HG02623 (cell line): ENCODE results near the gene KCNK1.
"Not testable (repeated sequence)": the region's sequence is repeated elsewhere in the genome, so short reads cannot be mapped to it uniquely, and the experiment has no call there.

Experiments
- ATAC-seq: cut with Tn5 transposase; IDR thresholded peaks from one replicate; pipeline ENCODE4 v1.9.1; 2021; ENCODE audit warnings: moderate library complexity; ENCODE audit not compliant: unreplicated experiment

The KCNK1 gene

DNA sequence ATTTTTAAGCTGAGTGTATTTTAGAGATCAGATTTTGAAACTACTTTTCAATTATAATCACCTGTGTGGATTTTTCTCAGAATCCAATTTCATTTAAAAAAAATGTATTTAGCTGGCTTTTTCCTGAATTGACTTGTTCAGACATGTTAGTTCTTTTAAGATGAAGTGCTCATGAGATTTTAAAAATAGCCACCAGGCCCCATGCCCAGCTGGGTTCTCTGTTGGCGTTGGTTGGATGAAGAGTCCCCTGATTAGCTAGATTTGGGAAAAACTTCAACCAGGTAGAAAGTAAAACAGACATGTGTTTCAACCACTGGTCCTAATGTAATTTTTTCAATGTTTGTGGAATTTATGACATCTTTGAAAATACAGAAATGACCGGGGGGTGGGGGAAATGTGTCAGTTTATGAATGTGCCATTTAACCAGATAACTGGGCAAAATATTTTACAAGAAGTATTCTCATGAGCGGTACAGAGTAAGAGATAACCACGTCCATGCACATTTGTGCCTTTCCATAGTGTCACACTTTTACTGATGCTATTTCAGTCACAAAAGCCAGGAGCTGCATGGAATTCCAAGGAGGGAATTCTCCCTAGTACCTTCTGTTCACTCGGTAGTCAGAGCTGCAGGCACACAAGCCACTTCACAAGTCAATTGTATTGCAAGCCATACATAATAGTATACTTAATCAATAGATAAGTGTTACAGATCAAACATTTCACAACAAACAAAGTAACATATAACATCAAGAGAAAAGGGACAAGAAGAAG lies 51.1 kb downstream of the KCNK1 start:
- no peak for ATAC-seq

DNA sequence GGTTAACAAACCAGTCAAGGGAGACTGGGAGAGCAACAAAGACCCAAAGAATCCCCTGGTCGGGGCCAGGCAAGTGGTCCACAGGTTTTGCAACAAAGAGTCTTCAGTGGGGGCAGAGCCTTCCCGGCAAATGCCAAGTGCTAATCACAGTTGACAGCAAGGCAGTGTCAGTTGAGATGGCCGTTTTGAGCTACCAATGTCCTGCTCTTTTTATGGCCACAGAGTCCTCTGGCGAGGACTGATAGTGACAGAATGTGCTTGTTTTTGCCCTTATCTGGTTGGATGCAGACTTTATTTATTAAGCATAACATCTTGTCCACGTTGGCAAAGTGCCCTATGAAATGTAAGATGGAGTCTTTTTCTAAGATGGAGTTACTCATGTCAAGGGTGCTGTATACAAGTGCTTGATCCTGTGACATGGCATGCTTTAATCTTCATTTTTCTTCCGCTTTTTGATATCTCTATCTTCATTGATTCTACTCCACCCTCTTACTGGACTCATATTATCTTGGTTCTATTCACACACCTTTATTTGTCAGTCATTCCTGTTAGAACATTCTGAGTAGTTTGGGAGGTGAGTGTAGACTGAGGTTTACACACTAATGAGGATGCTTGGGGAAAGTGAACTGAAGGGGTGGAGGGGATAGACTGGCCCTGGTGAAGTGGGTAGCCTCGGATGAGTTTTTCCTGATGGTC lies 51.8 kb downstream of the KCNK1 start:
- ATAC-seq, result no peak

DNA sequence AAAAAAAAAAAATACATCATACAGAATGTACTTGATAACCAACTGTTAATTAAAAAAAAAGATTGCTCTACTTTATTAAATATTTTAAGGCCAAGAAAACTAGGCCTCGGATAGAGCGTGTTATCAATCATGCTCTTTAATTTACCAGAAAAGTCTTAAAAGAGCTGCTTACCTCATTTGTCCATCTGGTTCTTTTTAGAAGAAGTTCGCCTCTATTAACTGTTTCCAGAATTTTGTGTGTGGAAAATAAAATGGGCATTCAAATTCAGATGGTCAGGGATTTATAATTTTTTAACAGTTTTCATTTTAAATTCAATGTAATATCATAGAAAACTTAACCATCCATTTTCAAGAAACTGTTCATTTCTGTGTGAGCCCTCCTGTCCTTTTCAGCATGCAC lies 53.8 kb downstream of the KCNK1 start:
- no peak for ATAC-seq

DNA sequence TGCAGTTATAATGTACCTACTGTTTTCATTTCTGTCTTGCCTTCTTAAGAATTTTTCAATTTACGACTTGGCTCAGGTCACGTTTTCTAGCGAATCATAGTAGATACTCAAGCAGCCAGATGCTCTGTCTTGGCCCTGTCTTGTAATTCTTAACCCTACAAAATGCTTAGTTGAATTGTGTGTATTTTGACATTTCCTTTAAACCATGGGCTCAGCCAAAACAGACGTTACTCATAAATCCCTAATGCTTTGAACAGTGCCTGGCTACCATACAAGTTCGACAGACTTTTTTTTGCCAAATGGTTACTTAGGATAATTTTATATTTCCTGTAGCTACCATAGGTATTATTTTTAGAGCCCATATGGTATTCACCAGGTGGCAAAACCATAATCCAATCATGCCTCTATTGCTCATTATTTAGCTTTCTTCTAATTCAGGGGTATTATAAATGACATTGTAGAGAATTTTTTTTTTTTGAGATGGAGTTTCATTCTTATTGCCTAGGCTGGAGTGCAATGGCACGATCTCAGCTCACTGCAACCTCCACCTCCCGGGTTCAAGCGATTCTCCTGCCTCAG lies 54.3 kb downstream of the KCNK1 start:
- ATAC-seq, result no peak

DNA sequence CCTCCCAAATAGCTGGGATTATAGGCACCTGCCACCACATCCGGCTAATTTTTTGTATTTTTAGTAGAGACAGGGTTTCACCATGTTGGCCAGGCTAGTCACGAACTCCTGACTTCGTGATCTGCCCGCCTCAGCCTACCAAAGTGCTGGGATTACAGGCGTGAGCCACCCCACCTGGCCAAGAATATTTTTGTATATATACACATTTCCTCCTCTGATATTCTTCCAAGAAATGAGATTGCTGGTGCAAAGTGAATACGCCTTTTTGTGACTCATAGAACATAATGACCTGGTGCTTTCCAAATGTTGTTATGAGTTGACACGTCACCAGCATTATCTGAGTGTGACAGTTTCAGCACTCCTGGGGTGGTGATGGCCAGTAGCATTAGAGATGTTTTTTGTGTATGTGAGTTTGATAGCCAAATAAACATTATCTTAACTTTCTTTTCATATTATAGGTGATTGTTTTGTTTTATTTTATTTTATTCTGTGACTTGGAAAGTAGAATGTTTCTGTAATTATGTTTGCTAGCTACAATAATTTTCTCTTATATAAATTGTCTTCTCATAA lies 54.9 kb downstream of the KCNK1 start:
- peak; percentile 49 for ATAC-seq

DNA sequence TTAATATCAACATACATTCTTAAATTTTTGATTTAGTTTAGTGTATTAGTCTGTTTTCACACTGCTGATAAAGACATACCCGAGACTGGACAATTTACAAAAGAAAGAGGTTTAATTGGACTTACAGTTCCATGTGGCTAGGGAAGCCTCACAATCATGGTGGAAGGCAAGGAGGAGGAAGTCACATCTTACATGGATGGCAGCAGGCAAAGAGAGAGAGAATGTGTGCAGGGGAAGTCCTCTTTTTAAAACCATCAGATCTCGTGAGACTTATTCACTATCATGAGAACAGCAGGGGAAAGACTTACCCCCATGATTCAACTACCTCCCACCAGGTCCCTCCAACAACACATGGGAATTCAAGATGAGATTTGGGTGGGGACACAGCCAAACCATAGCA lies 56.5 kb downstream of the KCNK1 start:
- not testable (repeated sequence) for ATAC-seq

DNA sequence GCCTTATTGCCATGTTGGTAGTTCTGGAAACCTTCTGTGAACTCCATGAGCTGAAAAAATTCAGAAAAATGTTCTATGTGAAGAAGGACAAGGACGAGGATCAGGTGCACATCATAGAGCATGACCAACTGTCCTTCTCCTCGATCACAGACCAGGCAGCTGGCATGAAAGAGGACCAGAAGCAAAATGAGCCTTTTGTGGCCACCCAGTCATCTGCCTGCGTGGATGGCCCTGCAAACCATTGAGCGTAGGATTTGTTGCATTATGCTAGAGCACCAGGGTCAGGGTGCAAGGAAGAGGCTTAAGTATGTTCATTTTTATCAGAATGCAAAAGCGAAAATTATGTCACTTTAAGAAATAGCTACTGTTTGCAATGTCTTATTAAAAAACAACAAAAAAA lies 57.4 kb downstream of the KCNK1 start:
- no peak for ATAC-seq

DNA sequence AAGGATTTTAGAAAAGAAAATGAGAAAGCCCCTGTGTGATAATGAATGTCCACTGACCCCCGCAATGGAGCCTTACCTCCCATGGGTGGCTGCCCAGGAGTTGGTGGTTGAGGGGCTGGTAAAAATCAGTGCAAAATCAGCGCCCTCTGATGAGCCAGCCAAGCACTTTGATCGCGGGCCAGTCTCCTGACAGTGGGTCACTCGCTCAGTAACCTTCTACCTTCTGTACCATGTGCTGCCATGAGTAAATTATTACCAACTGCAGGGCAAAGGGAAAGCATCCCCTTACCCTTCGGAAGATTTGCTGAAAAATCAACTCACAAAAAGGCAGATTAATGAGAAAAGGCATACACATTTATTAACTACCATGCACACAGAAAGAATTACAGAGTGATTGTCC lies 58.8 kb downstream of the KCNK1 start:
- no peak for ATAC-seq

DNA sequence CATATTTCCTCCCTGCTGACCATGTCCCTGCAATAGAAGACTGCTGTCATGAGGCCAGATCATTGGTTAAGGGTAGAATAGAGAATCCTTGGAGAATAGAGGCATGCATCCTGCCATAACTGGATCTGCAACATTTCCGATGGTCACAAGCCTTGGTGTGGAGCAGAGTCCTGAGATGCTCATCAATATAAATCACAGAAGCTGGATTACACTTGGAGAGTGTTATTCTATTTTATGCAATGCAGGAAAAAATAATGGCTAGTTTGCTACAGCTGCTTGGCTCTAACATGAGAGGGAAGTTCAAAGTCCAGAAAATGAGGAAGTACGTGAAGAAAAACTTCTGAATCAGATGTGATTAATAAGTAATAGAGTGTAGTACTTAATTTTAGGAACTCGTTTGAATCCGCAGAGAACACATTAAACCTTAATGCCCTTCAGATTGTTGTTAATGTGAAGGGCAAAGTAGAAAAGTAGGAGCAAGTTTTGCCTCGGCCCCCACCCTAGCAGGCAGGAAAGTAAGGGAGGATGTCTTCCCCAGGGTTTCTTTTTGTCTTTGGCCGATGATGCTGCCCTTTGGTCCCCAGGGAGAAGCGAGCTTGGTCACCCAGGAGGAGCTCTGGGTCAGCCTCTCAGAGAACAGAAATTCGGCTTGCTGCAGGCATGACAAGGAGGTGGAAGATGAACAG lies 59.5 kb downstream of the KCNK1 start:
- ATAC-seq, result no peak

DNA sequence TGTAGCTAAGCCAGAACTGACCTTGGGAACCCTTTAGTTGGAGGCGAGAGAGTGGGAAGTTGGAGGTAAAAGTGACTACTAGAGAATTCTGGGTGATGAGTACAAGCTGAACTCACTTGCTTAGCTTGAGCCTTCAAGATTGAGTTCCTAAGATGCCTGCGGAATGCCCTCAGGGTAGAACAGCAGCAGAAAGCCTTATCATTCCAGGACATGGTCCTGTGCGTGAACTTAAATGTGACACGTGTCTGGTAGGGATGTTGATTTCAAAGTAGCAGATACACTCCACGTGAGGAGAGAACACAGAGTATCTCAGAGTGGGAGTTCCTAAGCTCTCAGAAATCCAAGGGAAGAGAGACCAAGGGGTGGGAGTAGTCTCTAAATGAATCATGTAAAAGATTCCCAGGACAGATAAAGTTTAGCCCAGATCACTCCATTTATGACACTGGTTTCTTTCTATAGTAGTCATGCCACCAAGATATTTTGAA lies 60.1 kb downstream of the KCNK1 start:
- no peak for ATAC-seq

DNA sequence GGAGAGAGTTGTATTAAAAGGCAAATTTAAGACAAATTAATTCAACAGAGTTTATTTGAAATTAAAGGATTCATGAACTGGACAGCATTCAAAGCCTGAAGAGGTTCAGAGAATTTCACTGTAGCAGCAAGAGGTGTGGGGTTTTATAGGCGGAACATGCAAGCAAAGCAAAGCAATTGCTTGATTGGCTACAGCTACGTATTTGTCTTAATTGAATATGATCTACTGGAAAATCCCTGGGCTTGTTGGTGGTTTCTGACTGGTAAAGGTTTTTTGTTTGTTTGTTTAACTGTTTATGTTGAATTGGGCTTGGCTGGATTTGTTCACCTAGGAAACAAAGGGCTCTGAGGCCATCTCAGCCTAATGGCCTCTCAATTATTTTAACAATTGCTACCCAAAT lies 61.5 kb downstream of the KCNK1 start:
- peak; percentile 5 for ATAC-seq

DNA sequence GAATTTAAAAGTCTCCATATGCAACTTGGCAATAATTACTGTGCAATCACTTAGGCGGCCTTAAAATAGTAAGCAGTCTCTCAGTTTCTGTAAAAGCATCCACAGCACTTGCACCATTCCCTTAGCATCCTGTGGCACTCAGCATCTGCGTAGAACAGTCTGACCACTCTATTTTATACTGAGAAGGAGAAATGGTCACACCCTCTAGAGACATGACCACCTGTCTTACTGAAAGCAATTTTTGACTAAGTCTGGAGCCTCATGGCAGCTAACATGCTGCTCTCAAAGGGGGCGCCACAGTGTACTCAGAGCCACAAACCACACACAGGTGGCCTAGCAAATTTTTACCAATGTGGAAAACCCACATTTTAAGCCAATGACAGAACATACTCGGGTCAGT lies 62.0 kb downstream of the KCNK1 start:
- peak; percentile 82 for ATAC-seq

DNA sequence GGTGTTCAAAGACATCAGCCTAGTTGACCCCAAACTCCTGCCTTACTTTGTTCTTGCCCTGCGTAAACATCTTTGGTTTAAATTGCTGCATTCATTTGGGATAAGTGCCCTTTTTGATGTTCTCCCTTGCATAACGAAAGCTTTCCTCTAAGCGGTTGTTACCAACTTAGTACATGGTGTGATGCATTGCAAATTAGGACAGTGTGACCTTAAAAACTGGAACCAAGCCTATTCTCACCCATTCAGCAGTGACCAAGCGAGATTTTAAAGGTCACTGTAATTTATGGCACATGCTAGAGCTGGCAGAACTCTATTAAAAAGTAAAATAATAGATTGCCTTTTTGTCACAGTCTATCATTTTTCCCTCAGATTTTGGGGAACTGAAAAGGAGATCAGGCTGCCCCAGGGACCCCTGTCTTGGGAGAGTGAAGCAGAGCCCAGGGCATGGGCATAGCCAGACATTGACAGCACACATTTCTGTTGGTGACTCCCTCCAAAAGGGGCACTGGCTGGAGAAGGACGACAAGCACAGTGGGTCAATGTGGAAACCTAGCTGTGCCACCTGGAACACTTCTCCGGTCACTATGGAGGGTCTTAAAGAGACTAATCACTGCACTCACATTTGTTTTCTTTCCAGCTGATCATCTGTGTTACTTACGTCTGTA lies 63.9 kb downstream of the KCNK1 start:
- ATAC-seq, result no peak

DNA sequence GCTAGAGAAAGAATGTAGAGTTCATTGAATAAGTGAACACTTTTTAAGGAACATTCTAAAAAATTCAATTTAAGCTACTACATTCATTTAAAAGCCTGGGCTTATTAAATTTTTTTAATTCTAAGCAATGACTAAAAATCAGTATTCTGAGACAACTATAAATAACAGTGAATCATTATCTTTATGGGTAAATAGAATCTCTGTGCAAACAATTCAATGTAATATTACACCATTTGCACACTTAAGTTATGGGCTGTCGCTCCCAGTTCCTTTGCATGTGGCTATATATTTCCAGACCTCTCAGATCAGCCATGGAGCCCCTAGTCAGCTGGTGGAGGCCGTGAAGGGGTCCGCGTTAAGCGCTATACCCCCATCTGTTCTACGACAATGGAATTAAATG lies 65.1 kb downstream of the KCNK1 start:
- no peak for ATAC-seq

DNA sequence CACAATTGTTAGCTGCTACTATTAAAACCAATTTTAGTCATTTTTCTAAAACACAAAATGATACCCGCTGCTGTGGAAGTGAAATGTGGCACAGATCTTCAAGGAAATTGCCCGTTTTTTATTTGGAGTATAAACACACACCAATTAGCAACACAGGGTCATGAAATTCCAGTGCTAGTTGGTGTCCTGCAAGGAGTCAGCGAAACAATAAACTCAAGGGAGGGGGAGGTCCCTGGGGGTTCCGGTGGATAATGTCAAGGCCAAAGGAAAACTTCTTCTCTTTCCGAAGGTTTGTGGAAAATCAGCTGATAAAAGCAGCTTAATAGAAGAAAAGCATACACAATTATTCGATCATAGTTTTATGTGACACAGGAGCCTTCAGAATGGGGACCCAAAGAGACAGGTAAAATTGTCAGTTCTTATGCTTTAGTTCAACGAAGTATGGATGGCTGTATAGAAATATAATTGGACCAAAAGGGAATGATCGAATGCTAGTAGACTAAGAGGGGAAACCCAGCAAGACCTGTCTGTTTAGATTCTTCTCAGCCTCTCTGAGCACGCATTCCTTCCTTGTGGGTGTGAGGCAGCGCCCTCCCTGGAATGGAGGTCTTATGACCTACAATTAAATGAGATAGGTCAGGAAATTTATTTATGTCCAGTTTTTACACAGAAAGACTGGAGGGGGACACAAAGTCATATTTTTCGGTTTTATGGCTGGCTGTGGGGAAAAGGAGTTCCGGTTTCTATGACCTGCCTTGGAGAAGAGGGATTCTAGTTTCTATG lies 65.9 kb downstream of the KCNK1 start:
- no peak for ATAC-seq

DNA sequence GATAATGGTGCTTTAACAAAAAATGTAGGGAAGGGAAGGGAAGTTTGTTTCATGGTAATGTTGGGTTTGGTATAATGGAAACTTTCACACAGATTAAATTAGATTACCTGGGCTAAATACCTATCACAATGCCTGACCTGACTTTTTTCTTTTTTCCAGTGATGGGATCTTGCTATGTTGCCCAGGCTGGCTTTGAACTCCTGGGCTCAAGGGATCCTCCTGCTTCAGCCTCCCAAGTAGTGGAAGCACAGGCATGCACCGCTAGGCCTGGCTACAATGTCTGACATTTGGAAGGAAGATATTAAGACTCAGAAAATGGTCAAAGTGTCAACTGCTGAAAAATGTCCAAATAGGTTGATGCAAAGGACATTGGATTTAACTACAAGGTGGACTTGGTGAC lies 67.4 kb downstream of the KCNK1 start:
- ATAC-seq, result no peak

DNA sequence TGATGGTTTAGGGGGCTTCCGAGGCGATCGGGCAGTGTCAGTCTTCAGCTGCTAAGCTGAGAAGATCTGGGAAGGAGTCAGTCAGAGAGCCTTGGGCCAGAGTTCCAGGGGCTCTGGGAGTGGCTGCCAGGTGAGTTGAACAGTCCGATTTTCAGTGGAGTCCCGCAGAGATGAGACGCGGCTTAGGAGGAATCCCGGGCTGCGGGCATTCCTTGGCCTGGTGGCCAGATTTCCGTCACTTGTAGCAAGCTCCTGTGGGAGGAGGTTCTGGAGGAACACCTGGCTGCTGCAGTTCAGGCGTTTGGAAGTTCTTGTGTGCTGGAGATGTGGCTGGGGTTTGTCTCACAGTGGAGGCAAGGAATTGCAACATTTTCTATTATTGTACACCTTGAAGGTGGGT lies 72.7 kb downstream of the KCNK1 start:
- not testable (repeated sequence) for ATAC-seq

DNA sequence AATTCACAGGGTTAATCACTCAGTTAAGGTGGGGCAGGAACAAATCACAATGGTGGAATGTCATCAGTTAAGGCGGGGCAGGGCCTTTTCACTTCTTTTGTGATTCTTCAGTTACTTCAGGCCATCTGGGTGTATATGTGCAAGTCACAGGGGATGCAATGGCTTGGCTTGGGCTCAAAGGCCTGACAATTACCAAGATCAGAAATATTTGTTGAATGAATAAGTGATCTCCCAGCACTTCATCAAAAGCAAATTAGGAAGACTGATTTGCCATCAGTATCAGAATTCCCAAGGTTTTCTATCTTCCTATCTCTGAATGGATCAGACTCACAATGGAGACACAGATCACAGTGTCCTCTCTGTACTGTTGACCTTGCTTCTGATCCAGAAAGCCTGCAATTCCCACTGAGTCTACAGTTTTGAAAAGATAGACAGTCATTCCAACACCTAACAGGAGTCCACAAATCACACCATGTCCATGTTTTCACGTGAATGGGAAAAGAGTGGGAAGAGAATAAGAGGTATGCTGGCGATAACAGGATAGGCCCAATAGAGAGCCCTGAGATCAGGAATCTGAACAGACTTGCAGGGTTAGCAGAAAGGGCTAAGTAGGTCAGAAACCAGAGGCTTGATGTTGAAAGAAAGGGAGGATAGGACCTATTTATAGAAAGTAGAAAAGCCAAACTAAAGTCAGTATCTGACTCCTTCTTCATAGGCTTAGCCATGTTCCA lies 75.3 kb downstream of the KCNK1 start:
- no peak for ATAC-seq

DNA sequence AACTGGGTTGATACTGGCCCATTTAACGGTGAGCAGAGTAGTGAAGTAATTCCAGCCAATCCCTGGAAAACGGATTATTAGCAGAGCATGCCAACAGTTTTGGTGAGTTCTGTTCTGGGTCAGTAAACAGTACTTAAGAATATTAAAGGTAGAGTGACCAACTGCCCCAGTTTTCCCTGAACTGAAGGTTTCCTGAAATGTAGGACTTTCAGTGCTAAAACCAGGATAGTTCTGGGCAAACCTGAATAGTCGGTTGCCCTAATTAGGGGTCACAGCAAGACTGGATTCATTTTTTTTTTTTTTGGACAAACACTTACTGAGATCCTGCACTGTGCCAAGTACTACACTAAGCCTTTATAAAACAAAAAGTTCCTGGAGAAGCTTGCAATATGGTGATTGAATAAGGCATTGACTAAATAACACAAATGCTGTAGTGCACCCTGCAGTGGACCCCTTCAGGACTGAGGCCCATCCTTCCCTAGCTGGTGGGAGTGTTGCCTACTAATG lies 75.9 kb downstream of the KCNK1 start:
- ATAC-seq, result no peak
